ENCODE results near the gene COL27A1. TPM values are rescaled to one million over a fixed set of nuclear protein-coding genes. Genes with fewer than 3 reads are reported as not detected.

The COL27A1 gene
- total RNA-seq, 1 donor from 2014 or later, result 65.1 TPM

GRCh38 chr9:114284316-114285060 is 129.2 kb downstream of the COL27A1 start:
- no peak overlapping the region for H3K4me3 Mint-ChIP-seq
- no peaks in the 10 kb centered on the region for H3K9me3 Mint-ChIP-seq
- no peak overlapping the region for H3K27ac Mint-ChIP-seq
- DNase-seq (ENCODE audit: extremely low spot score, unreplicated experiment), result no peak
- no peaks in the 10 kb centered on the region for H3K27me3 Mint-ChIP-seq
- no peak for TF ChIP-seq CTCF (conservative IDR thresholded peaks at IDR 0.05)
- peaks cover 7% of the 10 kb centered on the region for H3K36me3 Mint-ChIP-seq
- peaks cover 37% of the 10 kb centered on the region for H3K4me1 Mint-ChIP-seq (ENCODE audit: unreplicated experiment)

GRCh38 chr9:114285166-114285867 is 130.0 kb downstream of the COL27A1 start:
- Mint-ChIP-seq H3K4me3 (peak overlapping the region; percentile 51), H3K27ac (no peak overlapping the region), H3K9me3 (no peaks in the 10 kb centered on the region), H3K27me3 (no peaks in the 10 kb centered on the region), H3K36me3 (peaks cover 7% of the 10 kb centered on the region), H3K4me1 (ENCODE audit: unreplicated experiment) (peaks cover 37% of the 10 kb centered on the region)
- no peak for TF ChIP-seq CTCF (conservative IDR thresholded peaks at IDR 0.05)
- peak; percentile 69 for DNase-seq (ENCODE audit: extremely low spot score, unreplicated experiment)

- Mint-ChIP-seq H3K27ac (no peak overlapping the region), H3K4me1 (ENCODE audit: unreplicated experiment) (peaks cover 40% of the 10 kb centered on the region), H3K9me3 (no peaks in the 10 kb centered on the region), H3K4me3 (no peak overlapping the region), H3K36me3 (peaks cover 7% of the 10 kb centered on the region), H3K27me3 (no peaks in the 10 kb centered on the region)
- no peak for TF ChIP-seq CTCF (conservative IDR thresholded peaks at IDR 0.05)
- peak; percentile 34 for DNase-seq (ENCODE audit: extremely low spot score, unreplicated experiment)
Observed at GRCh38 chr9:114286146-114286679, 130.9 kb downstream of the COL27A1 start.

GRCh38 chr9:114287001-114287762 is 131.8 kb downstream of the COL27A1 start:
- Mint-ChIP-seq H3K4me3 (no peak overlapping the region), H3K9me3 (no peaks in the 10 kb centered on the region), H3K36me3 (peaks cover 8% of the 10 kb centered on the region), H3K4me1 (ENCODE audit: unreplicated experiment) (peaks cover 33% of the 10 kb centered on the region), H3K27ac (no peak overlapping the region), H3K27me3 (no peaks in the 10 kb centered on the region)
- DNase-seq (ENCODE audit: extremely low spot score, unreplicated experiment), result peak; percentile 66
- TF ChIP-seq CTCF (conservative IDR thresholded peaks at IDR 0.05), result no peak

GRCh38 chr9:114287763-114288192 is 132.4 kb downstream of the COL27A1 start:
- H3K27me3 Mint-ChIP-seq, result no peaks in the 10 kb centered on the region
- no peaks in the 10 kb centered on the region for H3K9me3 Mint-ChIP-seq
- H3K36me3 Mint-ChIP-seq, result peaks cover 12% of the 10 kb centered on the region
- peak; percentile 62 for DNase-seq (ENCODE audit: extremely low spot score, unreplicated experiment)
- no peak overlapping the region for H3K4me3 Mint-ChIP-seq
- H3K4me1 Mint-ChIP-seq (ENCODE audit: unreplicated experiment), result peaks cover 30% of the 10 kb centered on the region
- no peak overlapping the region for H3K27ac Mint-ChIP-seq
- no peak for TF ChIP-seq CTCF (conservative IDR thresholded peaks at IDR 0.05)

Measured in type B pancreatic cell (in vitro differentiated cells).